Stimulated activated CD8-positive, alpha-beta memory T cell treated with anti-CD3 and anti-CD28 coated beads, Interleukin-4, amount 100 ng/mL, for 4 hours (primary cell): ENCODE data around the gene OSBPL8.

Source experiments
- DNase-seq, 2 donors: peaks; one replicate each; pipeline ENCODE4 v3.0.0-alpha.2; 2020; ENCODE audit warnings: low read depth in 2 of 2, low spot score in 1 of 2

The OSBPL8 gene

DNA sequence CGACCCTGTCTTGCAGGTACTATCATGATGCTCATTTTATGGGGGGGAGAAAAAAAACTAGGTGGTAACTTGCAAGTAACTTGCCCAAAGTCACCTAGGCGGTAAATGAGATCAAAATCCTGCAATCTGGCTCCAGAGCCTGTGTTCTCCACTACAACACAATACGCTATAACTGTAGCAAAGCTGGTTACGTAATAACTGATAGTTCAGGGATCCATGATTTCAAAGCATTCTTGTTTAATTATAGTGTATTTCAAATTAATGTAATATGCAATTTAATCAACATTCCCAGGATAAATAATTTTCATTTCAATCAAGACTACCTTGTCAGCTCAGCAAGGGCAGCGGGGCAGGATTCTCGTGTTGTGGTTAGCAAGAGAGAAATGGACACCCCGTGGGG is 243.1 kb downstream of the OSBPL8 start:
- DNase-seq: no peak

DNA sequence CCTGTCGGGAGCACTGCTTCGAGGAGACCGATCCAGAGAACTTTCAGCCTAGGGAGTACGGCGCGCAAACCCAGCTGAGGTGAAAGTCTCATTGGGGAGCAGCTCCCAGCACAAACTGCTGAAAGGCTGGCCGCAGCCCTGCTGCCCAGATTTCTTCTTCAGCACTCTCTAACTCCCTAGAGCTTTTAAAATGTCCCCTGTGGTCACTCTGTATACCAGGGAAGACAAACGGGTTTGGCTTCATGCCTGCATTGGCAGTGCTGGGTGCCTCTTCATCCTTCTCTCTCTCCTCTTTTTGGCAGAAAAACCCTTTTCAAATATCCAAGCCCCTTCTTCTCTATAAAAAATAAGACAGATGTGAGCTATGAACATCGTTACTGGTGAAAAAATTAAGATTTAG is 246.3 kb downstream of the OSBPL8 start:
- DNase-seq: no peak

DNA sequence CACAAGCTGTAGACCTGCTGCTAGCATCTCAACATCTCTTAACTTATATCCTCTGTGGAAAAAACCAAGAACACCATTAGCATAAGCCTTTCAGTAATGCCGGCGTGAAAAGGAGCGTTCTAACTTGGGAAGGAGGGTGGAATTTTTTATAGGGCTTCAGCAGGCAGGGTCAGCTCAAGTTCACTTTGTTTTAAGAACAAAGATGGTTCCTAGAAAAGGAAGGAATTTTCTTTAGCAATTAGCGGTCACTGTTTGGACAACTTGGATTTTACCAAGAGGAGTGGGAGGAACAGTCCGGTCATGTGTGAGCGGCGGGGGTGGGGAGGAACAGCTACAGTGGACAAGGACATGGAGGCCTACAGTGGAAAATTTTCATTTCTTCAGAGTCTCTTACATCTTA is 247.3 kb downstream of the OSBPL8 start:
- DNase-seq: no peak

DNA sequence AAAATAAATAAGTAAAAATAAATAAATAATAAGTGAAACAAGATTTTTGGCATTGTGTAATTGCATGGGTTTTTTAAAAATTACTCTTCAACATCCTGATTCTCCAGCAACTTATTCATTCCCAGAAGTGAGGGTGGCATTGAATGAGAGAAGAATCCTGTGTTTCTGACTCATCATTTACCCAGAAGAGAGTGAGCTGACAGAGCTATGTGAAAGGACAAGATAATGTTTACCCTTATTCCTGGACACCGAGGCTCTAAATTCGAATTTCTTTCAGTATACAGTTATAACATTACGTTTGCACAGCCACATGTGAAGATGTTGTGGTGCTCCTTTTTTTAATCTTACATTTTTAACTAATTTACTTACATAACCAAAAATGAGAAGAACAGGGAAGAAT is 247.8 kb downstream of the OSBPL8 start:
- no peak for DNase-seq

DNA sequence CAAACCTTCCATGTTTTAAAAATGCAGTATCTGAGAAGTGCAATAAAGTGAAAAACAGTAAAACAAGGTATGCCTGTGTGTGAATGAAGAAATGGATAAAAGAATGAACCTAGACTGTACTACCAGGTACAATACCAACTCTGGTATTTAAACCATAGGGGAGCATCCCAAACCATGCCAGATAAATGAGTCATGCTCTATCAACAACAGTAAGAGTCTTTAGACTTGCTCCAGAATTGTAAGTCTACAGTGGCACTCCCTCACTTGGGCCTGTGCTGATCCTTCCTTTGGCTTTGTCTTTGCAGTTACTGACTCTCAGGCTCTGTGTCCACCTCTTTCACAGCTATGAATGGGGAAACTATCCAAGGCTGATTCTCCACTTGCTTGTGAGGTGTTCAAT is 249.5 kb downstream of the OSBPL8 start:
- DNase-seq: no peak

DNA sequence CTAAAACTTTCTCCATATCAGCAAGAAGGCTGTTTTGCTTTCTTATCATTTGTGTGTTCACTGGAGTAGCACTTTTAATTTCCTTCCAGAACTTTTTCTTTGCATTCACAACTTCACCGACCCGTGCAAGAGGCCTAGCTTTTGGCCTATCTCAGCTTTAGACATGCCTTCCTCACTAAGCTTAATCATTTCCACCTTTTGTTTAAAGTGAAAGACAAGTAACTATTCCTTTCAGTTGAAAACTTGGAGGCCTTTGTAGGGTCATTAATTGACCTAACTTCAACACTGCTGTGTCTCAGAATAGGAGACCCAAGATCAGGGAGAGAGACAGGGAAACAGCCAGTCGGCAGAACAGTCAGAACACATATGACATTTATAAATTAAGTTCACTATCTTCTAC is 250.7 kb downstream of the OSBPL8 start:
- no peak for DNase-seq

DNA sequence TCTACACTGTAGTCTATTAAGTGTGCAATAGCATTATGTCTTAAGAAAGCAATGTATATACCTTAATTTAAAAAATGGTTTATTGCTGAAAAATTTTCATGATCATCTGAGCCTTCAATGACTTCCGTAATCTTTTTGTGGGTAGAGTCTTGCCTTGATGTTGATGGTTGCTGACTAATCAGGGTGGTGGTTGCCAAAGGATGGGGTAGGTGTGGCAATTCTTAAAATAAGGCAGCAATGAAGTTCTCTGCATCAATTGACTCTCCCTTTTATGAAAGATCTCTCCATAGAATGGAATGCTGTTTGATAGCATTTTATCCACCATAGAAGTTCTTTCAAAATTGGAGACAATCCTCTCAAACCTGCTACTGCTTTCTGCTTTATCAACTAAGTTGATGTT is 252.5 kb downstream of the OSBPL8 start:
- DNase-seq: no peak

DNA sequence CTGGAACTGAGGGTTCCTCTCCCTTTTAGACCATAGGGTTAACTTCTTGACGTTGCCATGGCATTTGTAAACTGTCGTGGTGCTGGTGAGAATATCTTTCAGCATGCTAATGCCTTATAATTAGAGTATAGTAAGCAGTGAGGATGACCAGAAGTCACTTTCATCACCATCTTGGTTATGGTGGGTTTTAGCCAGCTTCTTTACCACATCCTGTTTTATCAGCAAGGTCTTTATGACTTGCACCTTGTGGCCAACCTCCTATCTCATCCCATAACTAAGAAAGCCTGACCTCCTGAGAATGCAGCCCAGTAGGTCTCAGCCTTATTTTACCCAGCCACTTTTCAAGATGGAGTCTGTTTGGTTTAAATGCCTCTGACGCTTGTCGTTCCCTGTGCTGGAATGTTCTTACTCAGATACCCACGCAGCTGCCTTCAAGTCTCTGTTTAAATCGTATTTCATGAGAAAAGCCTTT is 255.5 kb downstream of the OSBPL8 start:
- no peak for DNase-seq

DNA sequence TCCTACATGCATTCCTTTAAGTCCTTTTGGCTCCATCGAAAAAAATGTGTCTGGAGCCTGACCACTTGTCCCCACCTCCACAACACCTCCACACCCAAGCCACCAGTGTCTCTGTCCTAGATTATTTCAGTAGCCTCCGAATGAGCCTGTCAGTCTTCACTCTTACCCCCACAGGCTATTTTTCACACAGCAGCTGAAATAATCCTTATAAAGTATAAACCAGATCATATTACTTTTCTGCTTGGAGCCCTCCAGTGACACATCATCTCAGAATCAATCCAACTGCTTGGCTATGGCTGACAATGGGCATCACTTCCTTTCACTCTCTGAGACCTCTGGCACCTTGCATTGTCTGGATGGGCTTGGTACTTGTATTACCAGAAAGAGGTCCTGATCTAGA is 256.2 kb downstream of the OSBPL8 start:
- DNase-seq: no peak
